CD4-positive, alpha-beta T cell treated with Interleukin-12 subunit alpha and Interleukin-12 subunit beta, for 1 hour (primary cell): Measurements from ENCODE around the gene KCNIP4.

Experiments
- DNase-seq: peaks from one replicate; pipeline ENCODE4 v3.0.0-alpha.2; 2020

The KCNIP4 gene

DNA sequence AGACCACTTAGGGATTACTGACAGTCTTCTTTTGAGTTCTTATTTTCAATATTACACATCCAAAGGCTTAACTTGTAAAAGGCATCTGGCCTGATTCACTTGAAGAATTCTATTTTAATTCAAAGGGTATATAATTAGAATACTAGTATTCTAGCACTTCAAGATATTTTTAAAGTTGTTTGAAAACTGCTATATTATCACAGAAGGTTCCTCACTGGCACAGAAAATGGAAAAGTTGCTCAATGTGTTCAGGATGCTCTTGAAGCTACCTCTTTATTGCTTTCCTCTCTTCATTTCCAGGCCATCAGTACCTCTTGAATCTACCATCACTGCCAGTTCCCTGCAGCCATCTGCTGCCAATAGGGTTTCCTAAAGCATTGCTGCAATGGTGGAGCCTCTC lies 271.4 kb downstream of the KCNIP4 start:
- no peak for DNase-seq

DNA sequence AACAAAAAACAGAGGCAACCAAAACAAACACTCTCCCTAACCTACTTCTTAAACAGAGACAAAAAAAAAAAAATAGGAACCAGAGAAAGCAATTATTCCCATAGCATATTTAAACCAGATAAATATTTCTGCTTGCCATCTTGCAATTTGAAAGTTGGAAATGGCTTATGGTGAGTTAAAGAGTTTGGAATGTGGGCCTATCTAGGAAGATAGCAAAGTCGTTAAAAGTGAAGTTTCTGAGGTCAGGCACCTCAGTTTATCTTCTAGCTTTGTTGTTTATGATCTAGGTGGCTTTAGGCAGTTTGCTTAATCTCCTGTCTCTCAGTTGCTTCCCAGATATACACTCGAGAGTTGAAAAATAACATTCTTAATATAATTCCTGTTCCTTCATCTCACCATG lies 284.2 kb downstream of the KCNIP4 start:
- no peak for DNase-seq

DNA sequence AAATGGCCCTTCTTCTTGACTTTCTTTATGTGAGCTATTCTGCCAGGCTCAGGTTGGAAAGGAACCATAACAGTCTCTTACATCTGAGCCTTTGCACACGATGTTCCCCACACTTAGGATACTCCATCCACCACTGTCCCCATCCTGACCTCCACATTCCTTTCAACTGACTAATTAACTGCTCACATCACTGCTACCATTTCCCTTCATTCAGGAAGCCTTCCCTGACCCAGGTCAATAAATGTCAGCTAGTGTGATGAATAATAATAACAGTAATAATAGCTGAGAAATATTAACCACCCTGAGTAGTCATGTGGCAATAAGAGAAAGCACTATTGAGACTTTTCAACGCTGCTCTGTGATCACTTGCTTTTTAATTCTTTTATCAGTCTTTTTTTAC lies 291.7 kb downstream of the KCNIP4 start:
- no peak for DNase-seq

DNA sequence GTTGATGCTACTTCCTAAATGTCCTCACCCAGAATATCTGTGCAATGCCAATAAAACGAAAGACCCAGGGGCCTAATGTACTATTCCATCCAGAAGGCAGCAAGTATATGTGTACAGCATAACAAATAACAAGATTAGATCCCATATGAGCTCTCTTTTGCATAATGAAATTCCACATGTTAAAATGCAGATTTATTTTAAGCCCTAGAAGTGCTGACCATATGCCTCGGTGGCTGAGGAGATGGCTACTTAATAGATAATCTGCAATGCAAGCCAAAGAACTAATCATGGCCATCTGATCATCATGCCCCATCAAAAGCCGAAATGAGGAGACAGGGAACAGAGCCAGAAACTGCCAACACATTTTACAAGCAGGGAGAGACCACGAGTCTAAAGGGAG lies 293.5 kb downstream of the KCNIP4 start:
- no peak for DNase-seq

DNA sequence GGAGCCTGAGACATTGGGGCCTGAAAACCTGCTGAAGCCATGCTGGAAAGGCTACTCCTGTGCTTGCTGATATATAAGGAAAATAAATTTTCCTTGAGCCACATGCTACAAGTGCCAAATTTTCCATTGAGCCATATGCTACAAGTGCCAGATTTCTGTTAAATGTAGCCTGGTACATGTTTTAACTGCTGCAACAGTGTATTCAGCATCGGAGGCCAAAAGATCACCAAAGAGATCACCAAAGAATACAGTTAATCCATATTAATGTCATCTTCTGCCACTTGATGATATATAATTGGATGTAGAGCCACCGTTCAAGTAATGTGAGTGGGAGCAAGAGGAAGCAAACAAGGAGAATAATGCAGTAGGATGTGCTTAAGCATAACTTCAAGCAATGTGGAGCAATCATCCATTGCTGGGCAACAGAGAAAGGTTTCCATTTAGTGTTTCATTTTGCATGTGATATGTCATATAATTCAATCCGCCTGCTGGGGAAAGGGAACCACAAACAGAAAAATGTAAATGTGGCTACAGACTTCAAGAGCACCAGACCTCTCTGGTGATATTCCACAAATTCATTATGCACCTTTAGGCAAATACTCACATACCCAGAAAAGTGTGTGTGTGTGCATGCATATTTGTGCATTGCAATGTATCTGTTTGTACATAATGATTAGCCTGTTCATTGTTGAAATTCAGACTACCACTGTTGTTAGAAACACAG lies 295.9 kb downstream of the KCNIP4 start:
- no peak for DNase-seq

DNA sequence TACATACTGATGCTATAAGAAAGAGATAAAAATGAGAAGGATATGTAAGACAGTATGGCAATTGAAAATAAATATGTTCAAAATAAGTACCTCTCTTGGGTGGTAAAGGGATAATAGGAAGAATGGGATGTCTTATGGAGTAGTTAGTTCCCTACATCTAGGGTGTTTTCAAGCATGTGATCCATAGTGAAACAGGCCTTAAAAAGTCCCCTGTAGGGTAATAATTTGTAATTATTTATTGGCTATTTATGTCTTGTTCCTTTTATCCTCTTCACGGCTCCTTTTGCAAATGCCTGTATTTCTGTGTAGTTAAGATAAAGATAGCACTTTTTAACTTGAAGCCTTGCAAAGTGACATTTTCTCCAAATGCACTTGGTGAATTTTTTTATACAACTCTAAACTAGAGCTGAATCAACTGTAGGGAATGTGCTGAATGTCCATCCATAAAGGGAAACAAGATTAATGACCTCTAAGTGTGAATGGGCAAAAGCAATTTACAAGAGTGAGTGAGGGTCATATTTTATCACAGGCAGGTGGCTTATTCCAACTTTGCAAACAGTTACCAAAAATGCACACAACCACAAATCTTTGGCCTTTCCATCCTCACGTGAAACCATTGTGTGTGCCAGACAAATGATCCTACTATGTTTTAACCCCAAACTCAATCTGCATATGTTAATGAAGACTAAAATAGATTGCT lies 299.0 kb downstream of the KCNIP4 start:
- DNase-seq: no peak

DNA sequence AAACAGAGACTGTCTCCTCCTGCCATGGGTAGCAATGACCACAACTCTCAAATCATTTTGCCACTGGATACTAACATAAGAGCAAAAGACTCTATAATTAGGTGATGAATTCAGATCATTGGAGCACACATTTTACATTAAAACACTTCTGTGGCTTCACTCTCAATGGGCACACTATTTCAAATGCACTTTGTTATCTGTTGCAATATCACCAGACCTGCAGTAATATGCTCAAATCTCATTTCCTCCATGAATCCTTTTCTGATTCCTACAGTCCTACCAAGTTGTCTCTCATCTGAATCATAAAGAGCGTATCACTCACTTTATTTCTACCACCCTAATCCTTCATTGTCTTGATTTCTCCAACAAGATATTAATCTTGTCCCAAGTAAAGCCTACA lies 302.8 kb downstream of the KCNIP4 start:
- no peak for DNase-seq

DNA sequence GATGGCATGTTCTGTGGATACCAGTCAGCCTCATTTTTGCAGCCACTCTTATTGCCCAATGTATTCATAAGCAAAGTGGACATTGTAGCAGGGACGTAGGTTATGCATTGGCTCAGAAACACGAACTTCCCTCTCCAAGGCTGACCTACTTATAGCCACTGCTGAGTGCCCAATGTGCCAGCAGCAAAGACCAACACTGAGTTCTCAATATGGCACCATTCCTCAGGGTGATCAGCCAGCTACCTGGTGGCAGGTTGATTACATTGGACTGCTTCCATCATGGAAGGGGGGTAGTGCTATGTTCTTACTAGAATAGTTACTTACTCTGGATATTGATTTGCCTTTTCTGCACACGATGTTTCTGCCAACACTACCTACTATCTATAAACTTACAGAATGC lies 306.9 kb downstream of the KCNIP4 start:
- DNase-seq: no peak

DNA sequence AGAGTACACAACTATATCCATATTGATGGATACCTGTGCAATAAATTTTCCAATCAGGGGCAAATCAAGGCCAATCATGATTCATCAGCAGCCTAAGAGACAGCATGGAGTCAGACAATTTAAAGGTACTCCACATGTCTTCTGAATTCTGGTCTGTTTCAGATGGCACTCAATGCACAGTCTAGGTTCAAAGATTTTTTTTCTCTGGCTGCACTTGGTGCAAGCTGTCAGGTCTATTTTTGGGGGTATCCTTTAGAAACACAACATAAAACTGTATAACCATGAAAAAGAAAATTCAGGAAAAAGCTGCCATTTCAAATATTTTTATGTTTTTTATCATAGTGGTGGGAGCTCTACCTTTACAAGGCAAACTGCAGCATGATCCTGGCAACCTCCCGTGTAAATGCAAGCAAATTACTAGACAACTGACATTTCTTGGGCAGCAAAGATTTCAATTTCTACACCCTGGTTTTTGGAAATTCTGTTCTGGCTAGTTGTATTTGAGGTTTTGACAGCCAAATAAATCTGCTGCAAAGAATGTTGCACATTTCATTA lies 310.3 kb downstream of the KCNIP4 start:
- no peak for DNase-seq

DNA sequence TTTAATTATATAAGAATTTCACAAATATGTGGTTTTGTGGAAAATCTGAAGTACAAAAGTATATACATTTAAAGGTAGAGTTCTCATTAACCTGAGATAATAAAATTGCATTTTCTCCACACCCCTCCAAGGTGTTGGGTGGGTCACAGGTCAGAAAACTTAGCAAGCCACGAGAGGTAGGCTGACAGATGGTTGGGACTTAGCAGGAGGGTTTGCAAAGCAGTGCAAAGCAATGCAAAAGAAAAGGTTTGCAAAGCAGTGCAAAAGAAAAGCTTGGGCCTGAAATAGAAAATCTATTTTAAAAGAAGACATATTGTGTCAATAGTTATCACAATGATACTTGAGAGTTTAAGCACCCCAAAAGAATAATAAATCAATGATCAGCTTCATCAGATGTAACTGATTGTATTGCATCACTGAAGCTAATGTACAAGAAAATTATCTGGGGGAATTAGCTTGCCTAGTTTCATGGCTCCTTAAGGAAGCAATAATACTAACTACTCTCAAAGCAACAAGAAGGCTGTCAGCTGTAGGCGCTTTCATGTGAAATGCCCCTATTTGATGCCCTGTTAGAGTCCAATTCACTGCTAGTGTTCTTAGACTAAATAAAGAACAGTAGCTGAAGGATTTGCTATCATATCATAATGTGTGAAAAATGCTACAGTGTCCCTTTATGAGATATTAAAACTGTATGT lies 319.5 kb downstream of the KCNIP4 start:
- DNase-seq: no peak

DNA sequence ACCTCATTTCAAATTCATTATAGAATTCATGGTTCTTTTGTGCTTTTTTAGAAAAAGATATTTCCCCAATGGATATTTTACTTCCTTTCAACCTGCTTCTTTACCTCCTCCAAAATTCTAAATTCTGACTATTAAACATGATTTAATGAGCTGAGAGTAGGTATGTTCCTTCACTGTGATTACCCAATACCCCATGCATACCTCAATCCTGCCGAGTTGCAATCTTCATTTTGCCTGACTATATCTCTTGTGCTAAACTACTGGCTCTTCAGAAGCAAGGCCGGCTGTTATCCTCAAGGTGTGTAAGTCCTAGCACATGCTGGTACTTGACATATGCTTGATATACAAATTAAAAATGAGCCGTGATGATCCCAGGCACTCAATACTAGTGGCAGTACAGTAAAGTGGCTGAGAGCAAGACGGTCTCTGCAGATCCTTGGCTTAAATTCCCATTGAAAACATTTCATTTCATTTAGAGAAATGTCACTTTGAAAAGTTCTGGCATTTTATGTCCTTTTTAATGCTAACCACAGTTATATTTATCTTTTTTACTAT lies 320.4 kb downstream of the KCNIP4 start:
- no peak for DNase-seq

DNA sequence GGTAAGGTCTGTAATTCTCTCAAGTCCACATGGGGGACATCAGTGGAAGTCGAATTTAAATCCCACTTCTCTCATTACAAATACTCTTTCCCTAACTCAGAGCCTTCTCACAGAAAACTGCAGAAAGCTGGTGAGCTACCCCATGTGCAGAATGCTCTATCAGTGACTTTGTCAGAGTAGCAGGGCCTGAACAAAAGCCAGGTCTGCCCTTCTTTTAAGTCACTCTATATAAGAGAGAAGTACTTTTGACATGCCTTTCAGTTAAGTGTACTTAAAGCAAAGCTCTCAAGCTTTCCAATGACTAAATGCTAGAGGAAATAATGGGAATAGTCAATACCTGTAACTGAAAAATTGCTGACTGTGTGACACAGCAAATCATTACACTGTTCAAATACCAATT lies 323.1 kb downstream of the KCNIP4 start:
- no peak for DNase-seq

DNA sequence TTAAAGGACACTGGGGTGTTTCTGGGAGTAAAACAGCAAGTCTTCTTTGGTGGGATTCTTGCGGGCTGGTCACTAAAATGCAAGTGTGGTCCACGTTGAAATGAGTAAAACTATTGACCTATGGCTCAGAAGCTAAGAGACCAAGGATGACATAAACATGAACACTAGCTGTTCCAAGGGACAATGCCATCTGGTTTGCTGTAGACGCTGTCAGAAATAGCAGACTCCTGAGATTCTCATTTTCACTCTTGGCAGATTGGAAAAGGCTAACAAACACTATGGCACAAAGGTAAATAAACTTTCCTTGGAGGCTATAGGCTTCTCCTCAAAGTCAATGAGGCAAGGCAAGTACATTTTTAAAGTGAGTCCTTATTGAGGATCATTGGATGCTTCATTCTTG lies 343.6 kb downstream of the KCNIP4 start:
- DNase-seq: no peak

DNA sequence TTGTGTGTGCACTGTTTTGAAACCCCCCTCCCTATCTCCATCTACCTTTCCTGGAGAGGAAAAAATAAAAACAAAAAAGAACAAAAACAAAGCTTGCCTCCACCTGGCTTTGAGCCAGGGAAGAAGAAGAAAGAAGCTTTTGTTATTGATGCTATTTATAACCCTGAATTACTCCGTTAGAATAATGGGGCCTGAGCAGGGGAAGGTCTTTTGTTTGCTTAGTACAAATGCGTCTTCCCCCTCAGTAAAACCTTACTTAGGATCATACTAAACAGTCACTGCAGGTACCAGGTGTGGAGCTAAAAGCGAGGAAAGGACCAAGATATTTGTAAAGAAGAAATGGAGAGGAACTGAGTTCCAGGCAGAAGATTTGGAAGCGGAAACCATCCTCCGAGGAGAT lies 352.1 kb downstream of the KCNIP4 start:
- no peak for DNase-seq

DNA sequence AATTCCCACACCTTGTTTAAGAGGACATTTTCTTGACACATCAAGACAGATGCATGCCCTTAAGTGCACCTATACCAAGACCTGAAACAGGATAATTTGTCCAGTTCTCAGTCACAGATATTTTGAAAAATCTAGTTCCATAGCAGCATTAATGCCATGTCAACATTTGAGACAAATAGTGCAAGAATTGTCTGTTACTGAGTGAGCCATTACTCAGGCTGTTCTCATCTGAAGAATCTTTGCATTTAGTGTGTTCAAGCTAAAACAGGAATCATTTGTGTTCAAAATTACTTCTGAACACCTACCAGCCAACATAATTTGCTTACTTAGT lies 354.9 kb downstream of the KCNIP4 start:
- DNase-seq: no peak

DNA sequence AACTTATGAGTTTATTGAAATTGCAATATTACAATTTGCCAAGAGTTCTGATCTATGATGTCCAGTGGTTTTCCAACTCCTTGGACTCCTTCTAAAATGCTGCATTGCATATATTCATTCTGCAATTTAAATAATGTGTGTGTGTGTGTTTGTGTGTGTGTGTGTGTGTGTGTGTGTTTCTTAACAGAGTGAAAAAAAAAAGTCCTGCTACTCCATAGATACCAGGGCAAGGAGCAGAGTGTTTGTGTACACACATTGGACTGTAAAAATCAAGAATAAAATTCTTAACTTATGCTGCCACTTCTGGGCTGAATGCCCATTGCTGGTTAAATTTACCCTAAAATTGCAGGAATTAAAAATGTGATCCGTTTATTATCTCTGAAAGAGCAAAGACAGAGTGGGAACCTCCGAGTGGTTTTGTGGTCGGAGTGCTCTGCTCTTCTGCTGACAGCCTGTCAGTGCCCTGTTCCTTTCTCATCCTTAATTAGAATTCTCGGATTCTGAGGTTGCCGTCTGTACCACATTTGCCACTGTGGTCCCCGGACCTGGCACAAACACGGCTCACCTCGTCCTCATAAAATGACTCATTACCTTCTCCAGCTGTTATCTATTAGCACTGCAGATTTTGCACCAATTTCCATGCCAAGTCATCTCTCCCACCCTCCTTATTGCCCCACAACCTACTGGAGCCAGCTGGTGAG lies 355.5 kb downstream of the KCNIP4 start:
- DNase-seq: no peak

DNA sequence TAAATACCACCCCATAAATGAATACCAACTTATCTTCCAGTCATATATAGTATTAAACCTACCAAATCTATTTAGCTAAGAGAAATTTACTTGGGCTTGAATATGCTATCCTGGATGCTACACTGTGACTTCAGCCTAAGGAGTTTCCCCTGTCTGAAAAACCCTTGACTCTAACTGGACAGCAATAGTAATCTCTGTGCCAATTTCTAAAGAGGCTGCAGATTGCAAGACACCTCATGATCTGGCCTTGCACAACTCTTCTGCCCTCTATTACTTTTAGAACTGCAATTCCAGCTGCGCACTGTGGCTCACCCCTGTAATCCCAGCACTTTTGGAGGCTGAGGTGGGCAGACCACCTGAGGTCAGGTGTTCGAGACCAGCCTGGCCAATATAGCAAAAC lies 371.5 kb downstream of the KCNIP4 start:
- DNase-seq: no peak

DNA sequence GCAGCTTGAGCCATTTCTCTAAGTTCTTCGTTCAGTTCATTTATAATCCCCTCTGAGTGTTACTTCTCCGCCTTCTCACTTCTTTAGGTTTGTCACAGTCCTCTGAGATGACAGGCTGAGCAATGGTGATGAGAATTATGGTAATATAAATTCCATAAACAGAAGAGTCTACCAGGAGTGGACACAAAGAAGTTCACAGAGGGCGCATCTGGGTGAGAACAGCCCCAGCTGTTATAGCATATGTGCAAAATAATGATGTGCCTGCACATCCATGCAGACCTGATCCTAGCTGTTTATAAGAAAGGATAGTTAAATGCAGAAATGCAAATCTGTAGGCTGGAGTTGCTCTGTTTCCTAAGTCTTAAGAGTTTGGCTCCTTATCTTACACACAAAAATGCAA lies 377.5 kb downstream of the KCNIP4 start:
- no peak for DNase-seq

DNA sequence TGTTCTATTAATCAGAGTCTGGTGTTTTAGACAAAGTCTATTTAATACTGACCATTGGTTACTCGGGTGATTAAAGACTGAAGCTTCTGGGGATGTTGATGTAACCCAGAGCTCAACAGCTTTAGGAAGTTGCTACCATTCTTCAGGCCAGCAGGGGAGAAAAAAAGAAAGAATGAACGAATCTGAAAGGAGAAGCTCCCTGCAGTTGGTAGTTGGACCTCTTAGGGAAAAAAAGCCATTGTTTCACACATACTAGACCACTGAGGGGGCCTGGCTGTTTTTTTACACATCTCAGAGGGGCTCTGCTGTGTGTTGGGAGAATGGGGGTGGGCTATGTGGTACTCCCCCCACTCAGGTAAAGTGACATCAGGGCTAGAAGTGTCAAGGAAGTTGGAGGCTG lies 378.9 kb downstream of the KCNIP4 start:
- DNase-seq: no peak

DNA sequence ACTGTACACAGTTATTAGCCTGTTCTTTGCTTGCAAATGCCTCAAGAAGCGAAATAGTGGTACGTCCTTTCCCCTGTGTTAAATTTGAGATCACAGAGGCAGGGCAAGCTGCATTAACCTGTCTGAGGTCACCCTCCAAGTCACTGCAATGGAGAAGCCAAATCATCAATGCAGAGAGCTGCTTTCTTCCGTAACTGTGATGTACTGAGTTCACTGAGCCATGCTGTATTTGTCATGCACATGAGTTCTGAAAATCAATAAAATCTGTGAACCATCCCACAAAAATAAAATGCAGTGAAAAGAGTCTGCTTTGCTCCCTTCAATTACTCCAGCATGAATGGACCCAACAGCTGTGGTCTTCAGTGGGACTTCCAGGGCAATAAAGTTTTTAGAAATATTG lies 393.5 kb downstream of the KCNIP4 start:
- DNase-seq: no peak

DNA sequence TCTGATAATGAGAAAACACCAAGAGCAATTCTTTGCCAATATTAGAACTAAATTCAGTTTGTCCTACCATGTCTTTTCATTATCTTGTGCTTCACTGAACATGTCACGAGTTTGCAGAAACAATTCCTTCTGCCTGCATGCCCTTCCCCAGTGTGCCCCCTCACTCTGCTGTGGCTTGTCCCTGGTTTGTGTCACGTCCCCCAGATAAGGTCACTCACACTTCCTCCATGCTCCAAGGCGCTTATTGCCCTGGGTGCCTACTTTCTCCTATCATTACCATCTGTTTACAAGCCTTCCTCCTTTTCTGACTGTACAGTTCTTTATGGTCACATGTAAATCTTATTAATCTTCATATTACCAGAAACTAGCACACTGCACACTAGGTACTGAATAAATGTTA lies 394.1 kb downstream of the KCNIP4 start:
- no peak for DNase-seq

DNA sequence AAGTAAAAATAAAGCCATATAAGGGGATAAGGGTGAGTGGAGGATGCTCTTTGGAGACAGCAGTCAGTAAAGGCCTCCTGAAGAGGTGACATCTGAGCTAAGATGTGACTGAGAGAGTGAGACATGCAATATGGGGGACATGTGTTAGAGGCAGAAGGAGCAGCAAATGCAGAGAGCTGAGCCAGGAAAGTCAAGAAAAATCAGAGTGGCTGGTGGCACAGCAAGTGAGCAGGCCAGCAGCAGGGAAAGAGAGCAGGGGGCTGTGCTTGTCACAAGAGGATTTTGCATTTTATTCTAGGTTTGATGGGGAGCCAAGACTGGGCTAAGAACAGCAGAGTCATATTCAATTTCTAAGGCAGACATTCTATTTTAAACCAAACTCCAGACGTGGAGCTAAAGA lies 394.5 kb downstream of the KCNIP4 start:
- no peak for DNase-seq

DNA sequence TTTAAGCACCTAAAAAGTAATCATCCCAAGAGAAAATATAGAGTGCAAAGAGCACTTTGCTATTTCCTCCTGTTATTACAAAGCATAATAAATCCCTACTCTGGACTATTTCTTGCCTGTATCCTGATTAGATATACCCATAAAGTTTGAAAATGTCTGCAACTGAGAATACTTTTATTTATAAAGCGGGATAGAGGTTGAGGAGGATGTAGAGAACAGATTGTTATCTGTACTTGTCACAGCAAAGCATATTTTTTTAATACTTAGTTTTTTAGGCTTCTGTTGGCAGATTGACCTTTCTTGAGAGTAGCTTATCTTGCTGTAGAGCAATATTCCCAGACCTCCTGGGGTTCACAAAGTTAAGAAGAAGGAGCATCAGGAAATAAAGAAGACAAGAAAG lies 396.1 kb downstream of the KCNIP4 start:
- no peak for DNase-seq
